HepG2 (cell line): ENCODE results near the gene VEZF1. TPM values are rescaled to one million over a fixed set of nuclear protein-coding genes. Genes with fewer than 3 reads are reported as not detected.
A peak's percentile ranks its signal among the peaks of the same experiment; 100 is the strongest.

Experiments
- AGO1 ChIP-seq: fragments of 200-400 bp; formaldehyde crosslinking; IDR thresholded peaks from 2 replicates; pipeline ENCODE4 v1.6.1; 2017; ENCODE audit warnings: mild to moderate bottlenecking, low read depth, low read length, moderate library complexity; ENCODE audit not compliant: poor library complexity, severe bottlenecking
- ATF7-NPFF ChIP-seq: sonication (generic); formaldehyde crosslinking; IDR thresholded peaks from 2 replicates; pipeline ENCODE4 v1.8.1; 2023; ENCODE audit warnings: mild to moderate bottlenecking, low read depth, missing genetic modification reagents, moderate library complexity
- DPF2 ChIP-seq: sonication (generic); formaldehyde crosslinking; IDR thresholded peaks from 2 replicates; pipeline ENCODE4 v1.4.0; 2020; ENCODE audit warnings: mild to moderate bottlenecking, low read depth, missing genetic modification reagents, borderline replicate concordance
- FOXA3 ChIP-seq: IDR thresholded peaks from 2 replicates; pipeline ENCODE4 v1.6.1; 2016; ENCODE audit warnings: missing genetic modification reagents, missing compliant biosample characterization
- JDP2 ChIP-seq: sonication (generic); formaldehyde crosslinking; IDR thresholded peaks from 2 replicates; pipeline ENCODE4 v1.8.1; 2022; ENCODE audit warnings: missing genetic modification reagents, borderline replicate concordance
- KLF13 ChIP-seq: sonication (generic); formaldehyde crosslinking; IDR thresholded peaks from 2 replicates; pipeline ENCODE4 v1.4.0; 2020; ENCODE audit warnings: mild to moderate bottlenecking, missing genetic modification reagents
- MEIS2 ChIP-seq: sonication (generic); formaldehyde crosslinking; IDR thresholded peaks from 2 replicates; pipeline ENCODE4 v1.9.0; 2021; ENCODE audit warnings: mild to moderate bottlenecking, missing genetic modification reagents
- MTA1 ChIP-seq: sonication (generic); formaldehyde crosslinking; IDR thresholded peaks from 2 replicates; pipeline ENCODE4 v1.4.0; 2020; ENCODE audit warnings: missing genetic modification reagents, mild to moderate bottlenecking, borderline replicate concordance
- MYNN ChIP-seq: sonication (generic); formaldehyde crosslinking; IDR thresholded peaks from 2 replicates; pipeline ENCODE4 v1.4.0; 2020; ENCODE audit warnings: mild to moderate bottlenecking, low read depth, missing genetic modification reagents
- NFIC ChIP-seq: IDR thresholded peaks from 2 replicates; pipeline ENCODE4 v1.6.1; 2012; ENCODE audit warnings: mild to moderate bottlenecking, low read length, inconsistent platforms
- NFYC ChIP-seq: IDR thresholded peaks from 2 replicates; pipeline ENCODE4 v1.6.1; 2016; ENCODE audit warnings: missing genetic modification reagents, missing compliant biosample characterization
- RNF2 ChIP-seq: fragments of 450-650 bp; conservative IDR thresholded peaks from 2 replicates; pipeline ENCODE4 v1.6.1; 2016; ENCODE audit warnings: low read depth
- ZFP82 ChIP-seq: sonication (generic); formaldehyde crosslinking; IDR thresholded peaks from 2 replicates; pipeline ENCODE4 v1.5.1; 2020; ENCODE audit warnings: mild to moderate bottlenecking, missing genetic modification reagents, borderline replicate concordance
- ZNF143 ChIP-seq: sonication (generic); formaldehyde crosslinking; IDR thresholded peaks from 2 replicates; pipeline ENCODE4 v1.4.0; 2020; ENCODE audit warnings: missing genetic modification reagents
- polyA plus RNA-seq, 8 experiments: library from polyadenylated mRNA; depleted of rRNA in 3 of 8; stranded (reverse) in 7 of 8; unstranded in 1 of 8; fragments of >200 nt; fragmentation: Illumina TruSeq in 4 of 8; extraction: Trizol in 4 of 8; gene quantifications; 2 replicates each; pipeline versions ENCODE4 v1.2.1 to v1.2.3, GENCODE V29; 2011 to 2016; ENCODE audit warnings: low read depth in 4 of 8, missing spikeins in 1 of 8, mixed read lengths in 1 of 8; ENCODE audit not compliant: insufficient read depth in 1 of 8
- total RNA-seq, 5 experiments: library from RNA; depleted of rRNA; stranded (reverse); fragments of >200 nt; fragmentation: Illumina TruSeq; extraction: Trizol; gene quantifications; 2 replicates each; pipeline ENCODE4 v1.2.3, GENCODE V29; 2016; ENCODE audit warnings: low read depth in 1 of 5
- TF ChIP-seq, protein P1 (sequence below): sonication (generic); formaldehyde crosslinking; IDR thresholded peaks from 2 replicates; pipeline ENCODE4 v1.4.0; 2020; ENCODE audit warnings: mild to moderate bottlenecking, missing genetic modification reagents
- TF ChIP-seq, protein P2 (sequence below), 2 experiments: sonication (generic) in 1 of 2; formaldehyde crosslinking in 1 of 2; IDR thresholded peaks; 2 replicates each; pipeline versions ENCODE4 v1.4.0 to v1.6.1; 2018 to 2020; ENCODE audit warnings: missing genetic modification reagents in 2 of 2, borderline replicate concordance in 1 of 2, low read depth in 1 of 2, mild to moderate bottlenecking in 1 of 2, missing biosample characterization in 1 of 2
- TF ChIP-seq, protein P3 (sequence below): sonication (generic); formaldehyde crosslinking; IDR thresholded peaks from 2 replicates; pipeline ENCODE4 v1.4.0; 2020; ENCODE audit warnings: mild to moderate bottlenecking, low read depth, missing genetic modification reagents
- TF ChIP-seq, protein P4 (sequence below): sonication (generic); formaldehyde crosslinking; IDR thresholded peaks from 2 replicates; pipeline ENCODE4 v1.5.0; 2020; ENCODE audit warnings: mild to moderate bottlenecking, missing genetic modification reagents, borderline replicate concordance
- TF ChIP-seq, protein P5 (sequence below): fragments of 450-650 bp; IDR thresholded peaks from 2 replicates; pipeline ENCODE4 v1.6.1; 2017

VEZF1 gene
- total and polyA plus RNA-seq, 2 of the 13 experiments (the other 11 are each of a cell fraction or from before 2014, with no cell fraction given) = 45.9 to 49.7 TPM

DNA sequence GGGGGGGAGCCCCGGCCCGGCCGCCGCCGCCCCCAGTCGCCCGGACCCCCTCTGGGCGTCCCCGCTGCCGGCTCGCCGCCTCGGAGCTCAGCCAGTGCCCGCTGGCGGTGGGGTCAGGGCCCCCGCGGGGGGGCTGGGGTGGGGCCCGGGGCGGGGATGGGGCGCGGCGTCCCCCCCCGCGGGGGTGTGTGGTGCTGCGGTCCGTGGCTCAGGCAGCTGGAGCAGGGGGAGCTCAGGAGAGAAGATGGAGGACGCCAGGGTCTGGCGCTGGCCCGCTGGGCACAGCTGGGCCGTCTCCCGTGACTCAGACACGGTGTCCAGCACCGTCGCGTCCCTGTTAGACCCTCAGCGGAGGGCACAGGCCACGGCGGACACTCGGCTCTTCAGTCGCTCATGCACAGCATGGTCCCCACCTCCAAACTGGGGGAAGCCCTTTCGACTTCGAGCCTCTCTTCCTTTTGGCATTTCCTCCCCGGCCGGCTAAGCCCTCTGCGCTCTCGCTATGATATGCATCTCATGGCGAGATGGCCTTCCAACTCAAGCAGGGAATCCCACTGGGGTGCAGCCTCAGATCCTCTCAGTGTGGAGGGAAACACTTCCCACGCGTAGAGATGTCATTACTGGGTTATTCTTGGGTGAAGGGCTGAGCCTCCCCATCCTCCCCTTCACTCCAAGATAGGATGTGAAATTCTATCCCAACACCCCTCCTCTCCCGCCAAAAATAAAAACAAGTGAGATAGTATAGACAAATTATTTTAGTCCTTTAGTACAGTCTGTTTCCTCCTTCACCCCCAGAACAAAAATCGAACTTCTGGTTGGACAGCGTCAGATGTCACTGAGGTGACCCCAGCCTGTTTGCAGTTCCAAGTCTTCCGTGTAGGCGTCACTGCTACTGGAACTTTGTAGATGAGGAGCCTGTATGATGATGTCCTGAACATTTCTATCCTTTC, 522 bp upstream of the VEZF1 start (continued):
- TF ChIP-seq DPF2 (CRISPR knock-in tag) = no peak
- no peak; the same call in 1 of the 2 replicates for TF ChIP-seq NFYC
- TF ChIP-seq NFIC = no peak
- TF ChIP-seq, protein P1, sequence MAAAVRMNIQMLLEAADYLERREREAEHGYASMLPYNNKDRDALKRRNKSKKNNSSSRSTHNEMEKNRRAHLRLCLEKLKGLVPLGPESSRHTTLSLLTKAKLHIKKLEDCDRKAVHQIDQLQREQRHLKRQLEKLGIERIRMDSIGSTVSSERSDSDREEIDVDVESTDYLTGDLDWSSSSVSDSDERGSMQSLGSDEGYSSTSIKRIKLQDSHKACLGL (CRISPR knock-in tag) = peak; percentile 62; the same call in 1 of the 2 replicates
- peak; percentile 99 for TF ChIP-seq AGO1
- TF ChIP-seq, protein P2, sequence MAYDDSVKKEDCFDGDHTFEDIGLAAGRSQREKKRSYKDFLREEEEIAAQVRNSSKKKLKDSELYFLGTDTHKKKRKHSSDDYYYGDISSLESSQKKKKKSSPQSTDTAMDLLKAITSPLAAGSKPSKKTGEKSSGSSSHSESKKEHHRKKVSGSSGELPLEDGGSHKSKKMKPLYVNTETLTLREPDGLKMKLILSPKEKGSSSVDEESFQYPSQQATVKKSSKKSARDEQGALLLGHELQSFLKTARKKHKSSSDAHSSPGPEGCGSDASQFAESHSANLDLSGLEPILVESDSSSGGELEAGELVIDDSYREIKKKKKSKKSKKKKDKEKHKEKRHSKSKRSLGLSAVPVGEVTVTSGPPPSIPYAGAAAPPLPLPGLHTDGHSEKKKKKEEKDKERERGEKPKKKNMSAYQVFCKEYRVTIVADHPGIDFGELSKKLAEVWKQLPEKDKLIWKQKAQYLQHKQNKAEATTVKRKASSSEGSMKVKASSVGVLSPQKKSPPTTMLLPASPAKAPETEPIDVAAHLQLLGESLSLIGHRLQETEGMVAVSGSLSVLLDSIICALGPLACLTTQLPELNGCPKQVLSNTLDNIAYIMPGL (CRISPR knock-in tag; IDR thresholded peaks at IDR 0.05; ENCODE audit: borderline replicate concordance in 1 of 2, low read depth in 1 of 2) = peak; percentile 52 to 77; a peak in 3 of 4 replicates
- peak; percentile 77; the same call in 1 of the 2 replicates for TF ChIP-seq MEIS2 (CRISPR knock-in tag)
- TF ChIP-seq, protein P3, sequence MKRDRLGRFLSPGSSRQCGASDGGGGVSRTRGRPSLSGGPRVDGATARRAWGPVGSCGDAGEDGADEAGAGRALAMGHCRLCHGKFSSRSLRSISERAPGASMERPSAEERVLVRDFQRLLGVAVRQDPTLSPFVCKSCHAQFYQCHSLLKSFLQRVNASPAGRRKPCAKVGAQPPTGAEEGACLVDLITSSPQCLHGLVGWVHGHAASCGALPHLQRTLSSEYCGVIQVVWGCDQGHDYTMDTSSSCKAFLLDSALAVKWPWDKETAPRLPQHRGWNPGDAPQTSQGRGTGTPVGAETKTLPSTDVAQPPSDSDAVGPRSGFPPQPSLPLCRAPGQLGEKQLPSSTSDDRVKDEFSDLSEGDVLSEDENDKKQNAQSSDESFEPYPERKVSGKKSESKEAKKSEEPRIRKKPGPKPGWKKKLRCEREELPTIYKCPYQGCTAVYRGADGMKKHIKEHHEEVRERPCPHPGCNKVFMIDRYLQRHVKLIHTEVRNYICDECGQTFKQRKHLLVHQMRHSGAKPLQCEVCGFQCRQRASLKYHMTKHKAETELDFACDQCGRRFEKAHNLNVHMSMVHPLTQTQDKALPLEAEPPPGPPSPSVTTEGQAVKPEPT = peak; percentile 78; the same call in 1 of the 2 replicates
- TF ChIP-seq JDP2 (CRISPR knock-in tag) = no peak
- TF ChIP-seq, protein P4, sequence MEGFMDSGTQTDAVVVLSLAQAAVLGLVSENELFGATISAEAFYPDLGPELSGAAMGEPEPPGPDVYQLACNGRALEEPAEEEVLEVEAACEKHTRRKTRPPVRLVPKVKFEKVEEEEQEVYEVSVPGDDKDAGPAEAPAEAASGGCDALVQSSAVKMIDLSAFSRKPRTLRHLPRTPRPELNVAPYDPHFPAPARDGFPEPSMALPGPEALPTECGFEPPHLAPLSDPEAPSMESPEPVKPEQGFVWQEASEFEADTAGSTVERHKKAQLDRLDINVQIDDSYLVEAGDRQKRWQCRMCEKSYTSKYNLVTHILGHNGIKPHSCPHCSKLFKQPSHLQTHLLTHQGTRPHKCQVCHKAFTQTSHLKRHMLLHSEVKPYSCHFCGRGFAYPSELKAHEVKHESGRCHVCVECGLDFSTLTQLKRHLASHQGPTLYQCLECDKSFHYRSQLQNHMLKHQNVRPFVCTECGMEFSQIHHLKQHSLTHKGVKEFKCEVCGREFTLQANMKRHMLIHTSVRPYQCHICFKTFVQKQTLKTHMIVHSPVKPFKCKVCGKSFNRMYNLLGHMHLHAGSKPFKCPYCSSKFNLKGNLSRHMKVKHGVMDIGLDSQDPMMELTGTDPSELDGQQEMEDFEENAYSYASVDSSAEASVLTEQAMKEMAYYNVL (CRISPR knock-in tag) = 0 out of 2 replicates have a peak, but pooled peaks have one; percentile 21
- peak; percentile 57; the same call in 1 of the 2 replicates for TF ChIP-seq MTA1 (CRISPR knock-in tag)
- TF ChIP-seq, protein P5, sequence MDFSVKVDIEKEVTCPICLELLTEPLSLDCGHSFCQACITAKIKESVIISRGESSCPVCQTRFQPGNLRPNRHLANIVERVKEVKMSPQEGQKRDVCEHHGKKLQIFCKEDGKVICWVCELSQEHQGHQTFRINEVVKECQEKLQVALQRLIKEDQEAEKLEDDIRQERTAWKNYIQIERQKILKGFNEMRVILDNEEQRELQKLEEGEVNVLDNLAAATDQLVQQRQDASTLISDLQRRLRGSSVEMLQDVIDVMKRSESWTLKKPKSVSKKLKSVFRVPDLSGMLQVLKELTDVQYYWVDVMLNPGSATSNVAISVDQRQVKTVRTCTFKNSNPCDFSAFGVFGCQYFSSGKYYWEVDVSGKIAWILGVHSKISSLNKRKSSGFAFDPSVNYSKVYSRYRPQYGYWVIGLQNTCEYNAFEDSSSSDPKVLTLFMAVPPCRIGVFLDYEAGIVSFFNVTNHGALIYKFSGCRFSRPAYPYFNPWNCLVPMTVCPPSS = no peak
- TF ChIP-seq FOXA3 (CRISPR knock-in tag) = no peak; the same call in 1 of the 2 replicates
- TF ChIP-seq ZFP82 = no peak; the same call in 1 of the 2 replicates
- no peak for TF ChIP-seq ATF7-NPFF
- TF ChIP-seq ZNF143 (CRISPR knock-in tag) = no peak
- peak; percentile 53; the same call in 1 of the 2 replicates for TF ChIP-seq KLF13 (CRISPR knock-in tag)
- no peak for TF ChIP-seq RNF2
- no peak for TF ChIP-seq MYNN (CRISPR knock-in tag)
